ENCODE data around the gene RMDN3.

Gene RMDN3

DNA sequence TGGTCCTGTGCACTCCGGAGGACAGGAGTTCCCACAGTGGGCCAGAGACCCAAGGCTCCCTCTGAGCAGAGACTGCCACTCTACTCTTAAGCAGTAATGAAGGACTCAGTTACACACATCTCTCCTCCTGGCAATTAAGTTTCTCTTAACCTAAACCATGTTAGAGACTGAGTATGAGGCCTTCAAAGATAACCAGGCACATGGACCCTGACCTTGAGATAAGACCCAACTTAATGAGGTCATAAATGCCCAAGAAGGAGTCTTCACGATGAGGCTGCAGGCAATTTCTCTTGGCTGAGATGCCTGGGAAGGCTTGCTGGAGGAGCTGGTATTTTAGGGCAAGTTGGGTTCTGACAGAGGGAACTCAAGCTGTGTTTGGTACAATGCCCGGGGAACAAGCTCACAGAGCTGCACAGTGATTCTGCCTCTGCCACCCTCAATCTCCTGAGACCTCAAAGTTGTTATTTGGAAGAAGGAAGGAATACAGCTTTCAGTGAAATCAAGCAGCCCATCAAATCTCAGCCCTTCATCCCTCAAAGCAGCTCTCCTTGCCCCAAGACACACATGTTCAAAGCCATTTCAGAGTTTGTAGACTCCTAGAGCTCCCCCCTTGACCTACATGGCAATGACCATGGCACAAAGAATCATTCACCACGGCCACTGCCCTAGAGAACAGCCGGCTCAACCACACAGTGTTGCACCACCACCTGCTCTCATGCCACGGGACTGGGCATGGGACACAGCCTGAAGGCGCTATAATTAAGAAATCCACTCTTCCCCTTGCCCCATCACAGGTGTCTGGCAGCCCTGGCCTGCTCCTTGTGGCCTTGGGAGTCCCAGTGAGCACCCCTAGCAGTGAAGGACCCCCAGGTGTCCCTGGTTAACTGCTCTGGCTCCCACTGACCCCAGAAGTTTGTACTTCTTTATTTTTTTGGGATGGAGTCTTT is 7.1 kb downstream of the RMDN3 start:
- no peak for DNase-seq (ENCODE audit: low read depth, low spot score)

DNA sequence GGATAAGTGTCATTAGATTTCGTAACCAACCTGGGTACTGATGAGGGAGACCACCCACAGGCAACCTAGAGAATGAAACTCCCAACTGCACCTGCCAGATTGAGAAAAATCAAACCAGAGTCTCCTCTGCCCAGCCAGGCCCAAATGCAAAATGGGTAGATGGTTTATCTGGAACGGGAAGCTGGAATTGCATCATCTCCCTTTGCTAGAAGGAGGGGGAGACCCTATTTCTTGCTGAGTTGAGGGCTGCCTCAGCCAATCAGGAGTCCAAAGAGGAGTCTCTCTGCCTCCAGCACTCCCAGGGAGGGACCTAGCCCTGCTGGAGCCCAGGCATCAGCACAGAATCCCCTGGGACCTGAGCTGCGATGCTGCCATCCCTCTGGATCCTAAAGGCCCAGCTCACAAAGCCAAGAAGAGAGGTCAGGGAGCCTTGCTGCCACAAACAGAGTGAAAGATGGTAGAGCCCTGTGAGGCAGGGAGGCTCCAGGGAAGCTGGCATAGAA is 8.1 kb downstream of the RMDN3 start:
- DNase-seq (ENCODE audit: low read depth, low spot score): no peak

DNA sequence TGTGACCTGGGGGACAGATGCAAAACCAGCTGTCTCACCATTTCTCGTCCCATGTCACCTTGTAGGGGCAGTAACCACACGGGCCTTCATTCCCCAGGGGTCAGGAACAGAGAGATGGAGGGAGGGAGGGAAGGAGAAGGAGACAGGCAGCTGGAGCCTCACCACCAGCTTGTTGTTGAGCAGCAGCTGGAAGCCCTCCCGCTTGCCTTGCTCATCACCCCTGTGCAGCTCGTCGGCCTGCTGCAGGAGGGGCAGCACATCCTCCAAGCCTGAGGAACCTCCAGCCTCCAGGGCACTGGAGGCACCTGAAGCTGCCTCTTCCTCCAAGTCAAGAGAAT is 10.3 kb downstream of the RMDN3 start:
- DNase-seq (ENCODE audit: low read depth, low spot score): no peak

- DNase-seq (ENCODE audit: low read depth, low spot score): no peak
Measured at GRCh38 chr15:40743921-40744814, 10.9 kb downstream of the RMDN3 start.

- no peak for DNase-seq (ENCODE audit: low read depth, low spot score)
Measured at GRCh38 chr15:40743485-40743901, 11.6 kb downstream of the RMDN3 start.

DNA sequence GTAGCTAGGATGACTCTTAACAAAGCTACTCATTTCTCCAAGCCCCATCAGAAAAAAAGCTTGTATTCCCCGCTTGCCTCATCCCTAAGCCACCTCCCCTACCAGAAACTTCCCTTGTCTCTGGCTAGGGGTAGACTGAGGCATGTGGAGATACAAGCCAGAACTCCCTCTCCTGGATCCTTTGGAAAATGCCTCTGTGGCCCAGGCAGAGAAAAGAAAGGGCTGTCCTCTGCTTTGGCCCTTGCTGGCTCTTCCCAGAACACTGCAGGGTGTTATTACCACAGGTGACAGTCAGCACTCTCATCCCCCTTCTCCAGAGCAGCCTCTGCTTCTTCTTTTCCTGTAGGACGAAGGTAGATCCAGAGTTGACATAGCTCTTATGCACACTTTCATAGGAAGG is 15.2 kb downstream of the RMDN3 start:
- no peak for DNase-seq (ENCODE audit: low read depth, low spot score)

- no peak for DNase-seq (ENCODE audit: low read depth, low spot score)
Measured at GRCh38 chr15:40739047-40739446, 16.0 kb downstream of the RMDN3 start.

- DNase-seq (ENCODE audit: low read depth, low spot score): no peak
Measured at GRCh38 chr15:40737048-40737447, 18.0 kb downstream of the RMDN3 start.

GRCh38 chr15:40736575-40736974 is 18.5 kb downstream of the RMDN3 start:
- no peak for DNase-seq (ENCODE audit: low read depth, low spot score)

DNA sequence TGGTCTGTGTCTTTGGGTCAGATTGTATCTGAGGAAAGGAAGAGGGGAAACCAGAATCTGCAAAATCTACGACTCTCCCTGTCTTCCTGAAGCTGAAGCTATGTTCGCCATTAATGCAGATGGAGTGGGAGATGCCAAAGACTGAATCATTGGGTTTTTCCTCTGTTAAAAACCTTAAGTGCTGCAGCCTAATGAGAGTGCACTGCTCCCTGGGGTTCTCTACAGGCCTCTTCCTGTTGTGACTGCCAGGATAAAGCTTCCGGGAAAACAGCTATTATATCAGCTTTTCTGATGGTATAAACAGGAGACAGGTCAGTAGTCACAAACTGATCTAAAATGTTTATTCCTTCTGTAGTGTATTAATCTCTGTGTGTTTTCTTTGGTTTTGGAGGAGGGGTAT is 24.0 kb downstream of the RMDN3 start:
- DNase-seq (ENCODE audit: low read depth, low spot score): no peak

GRCh38 chr15:40723919-40724318 is 31.1 kb downstream of the RMDN3 start:
- DNase-seq (ENCODE audit: low read depth, low spot score): no peak

DNA sequence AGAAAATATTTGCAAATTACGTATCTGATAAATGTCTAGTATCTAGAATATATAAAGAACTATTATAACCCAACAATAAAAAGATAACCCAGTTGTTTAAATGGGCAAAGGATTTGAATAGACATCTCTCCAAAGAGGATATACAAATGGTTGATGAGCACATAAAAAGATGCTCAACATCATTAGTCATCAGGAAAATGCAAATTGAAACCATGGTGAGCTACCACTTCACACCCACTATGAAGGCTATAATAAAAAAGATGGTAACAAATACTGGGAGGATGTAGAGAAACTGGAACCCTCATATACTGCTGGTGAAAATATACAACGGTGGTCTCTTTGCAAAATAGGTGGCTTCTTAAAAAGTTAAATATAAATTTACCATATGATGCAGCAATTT is 32.1 kb downstream of the RMDN3 start:
- no peak for DNase-seq (ENCODE audit: low read depth, low spot score)

- no peak for DNase-seq (ENCODE audit: low read depth, low spot score)
Measured at GRCh38 chr15:40722354-40722753, 32.7 kb downstream of the RMDN3 start.

- DNase-seq (ENCODE audit: low read depth, low spot score): no peak
Measured at GRCh38 chr15:40721701-40722100, 33.4 kb downstream of the RMDN3 start.

DNA sequence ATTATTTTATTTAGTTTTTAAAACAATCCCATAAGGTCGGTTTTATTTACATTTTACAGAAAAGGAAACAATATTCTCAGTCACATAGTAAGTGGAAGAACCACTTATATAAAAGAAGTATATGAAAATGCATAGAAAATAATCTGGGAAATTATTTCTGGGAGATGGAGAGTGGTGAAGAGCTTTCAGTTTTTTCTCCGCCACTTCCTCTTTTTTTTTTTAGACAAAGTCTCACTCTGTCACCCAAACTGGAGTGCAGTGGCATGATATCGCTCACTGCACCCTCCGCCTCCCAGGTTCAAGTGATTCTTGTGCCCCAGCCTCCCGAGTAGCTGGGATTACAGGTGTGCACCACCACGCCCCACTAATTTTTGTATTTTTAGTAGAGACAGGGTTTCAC is 38.9 kb downstream of the RMDN3 start:
- no peak for DNase-seq (ENCODE audit: low read depth, low spot score)

- DNase-seq (ENCODE audit: low read depth, low spot score): no peak
Measured at GRCh38 chr15:40714144-40714543, 40.9 kb downstream of the RMDN3 start.

DNA sequence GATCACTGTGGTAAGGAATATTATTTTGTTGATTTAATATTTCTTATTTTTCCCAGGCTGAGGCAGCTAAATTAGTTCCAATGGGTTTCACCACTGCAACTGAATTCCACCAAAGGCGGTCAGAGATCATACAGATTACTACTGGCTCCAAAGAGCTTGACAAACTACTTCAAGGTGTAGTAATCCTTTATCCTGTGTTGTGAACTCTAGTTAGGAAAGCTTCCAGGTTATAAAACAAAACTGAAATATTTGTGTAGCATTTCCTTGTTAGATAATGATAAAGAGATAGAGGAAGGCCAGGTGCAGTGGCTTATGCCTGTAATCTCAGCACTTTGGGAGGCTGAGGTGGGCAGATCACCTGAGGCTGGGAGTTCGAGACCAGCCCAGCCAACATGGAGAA is 48.9 kb downstream of the RMDN3 start:
- no peak for DNase-seq (ENCODE audit: low read depth, low spot score)

- DNase-seq (ENCODE audit: low read depth, low spot score): no peak
Measured at GRCh38 chr15:40702077-40702476, 53.0 kb downstream of the RMDN3 start.

GRCh38 chr15:40697916-40698315 is 57.1 kb downstream of the RMDN3 start:
- no peak for DNase-seq (ENCODE audit: low read depth, low spot score)

- no peak for DNase-seq (ENCODE audit: low read depth, low spot score)
Measured at GRCh38 chr15:40696228-40696627, 58.8 kb downstream of the RMDN3 start.

GRCh38 chr15:40695469-40695890 is 59.6 kb downstream of the RMDN3 start:
- DNase-seq (ENCODE audit: low read depth, low spot score): no peak

DNA sequence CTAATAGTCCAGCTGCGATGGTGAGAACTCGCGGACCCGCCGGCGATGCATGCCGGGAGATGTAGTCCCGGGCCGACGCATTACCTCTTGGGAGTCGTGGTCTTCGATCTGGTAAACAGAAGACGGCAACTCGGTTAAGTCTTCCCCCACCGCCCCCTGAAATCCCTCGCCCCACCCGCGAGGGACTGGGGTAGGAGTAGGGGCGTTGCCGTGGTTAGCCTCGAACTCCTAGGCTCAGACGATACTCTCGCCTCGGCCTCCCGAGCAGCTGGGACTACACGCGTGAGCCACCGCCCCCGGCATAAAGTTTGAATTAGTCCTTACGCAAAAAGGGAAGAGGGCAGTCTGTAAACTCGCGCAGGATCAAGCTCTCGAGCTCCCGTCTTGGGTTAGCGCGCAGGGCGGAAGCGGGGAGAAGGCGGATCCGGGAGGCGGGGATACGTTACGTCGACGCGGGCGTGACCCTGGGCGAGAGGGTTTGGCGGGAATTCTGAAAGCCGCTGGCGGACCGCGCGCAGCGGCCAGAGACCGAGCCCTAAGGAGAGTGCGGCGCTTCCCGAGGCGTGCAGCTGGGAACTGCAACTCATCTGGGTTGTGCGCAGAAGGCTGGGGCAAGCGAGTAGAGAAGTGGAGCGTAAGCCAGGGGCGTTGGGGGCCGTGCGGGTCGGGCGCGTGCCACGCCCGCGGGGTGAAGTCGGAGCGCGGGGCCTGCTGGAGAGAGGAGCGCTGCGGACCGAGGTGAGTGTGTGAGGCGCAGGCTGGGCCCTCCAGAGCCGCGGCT is 60.2 kb downstream of the RMDN3 start, which contains the start of gene RAD51:
TSS of gene RAD51 (plus strand) at position 487 of the 781 bp plus-strand sequence. CDS start 3,585 bp downstream, outside the sequence.
- DNase-seq (ENCODE audit: low read depth, low spot score): peak; percentile 90
